GM21529 (cell line): ENCODE results near the gene CENPO.
"Not testable (repeated sequence)": the region's sequence is repeated elsewhere in the genome, so short reads cannot be mapped to it uniquely, and the experiment has no call there.

Experiments used
- ATAC-seq: cut with Tn5 transposase; IDR thresholded peaks from one replicate; pipeline ENCODE4 v1.9.1; 2021; ENCODE audit not compliant: unreplicated experiment

The CENPO gene

DNA sequence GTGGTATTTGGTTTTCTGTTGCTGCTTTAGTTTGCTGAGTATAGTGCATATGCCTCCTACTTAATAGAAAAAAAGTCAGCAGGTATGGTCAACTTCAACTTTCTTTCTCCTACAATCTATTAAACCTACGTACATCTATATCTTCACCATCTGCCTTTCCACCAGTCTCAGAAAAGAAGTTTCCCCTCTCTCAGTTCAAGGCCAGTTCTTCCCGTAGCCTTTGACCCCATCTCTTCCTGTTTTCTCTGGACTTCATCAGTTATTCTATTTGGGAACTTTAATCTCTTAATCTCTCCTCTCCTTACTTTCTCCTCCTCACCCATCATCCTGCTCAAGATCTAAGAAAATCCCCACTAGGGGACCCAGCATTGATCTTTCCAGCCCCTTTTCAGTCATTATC, 5.7 kb upstream of the CENPO start:
- no peak for ATAC-seq

DNA sequence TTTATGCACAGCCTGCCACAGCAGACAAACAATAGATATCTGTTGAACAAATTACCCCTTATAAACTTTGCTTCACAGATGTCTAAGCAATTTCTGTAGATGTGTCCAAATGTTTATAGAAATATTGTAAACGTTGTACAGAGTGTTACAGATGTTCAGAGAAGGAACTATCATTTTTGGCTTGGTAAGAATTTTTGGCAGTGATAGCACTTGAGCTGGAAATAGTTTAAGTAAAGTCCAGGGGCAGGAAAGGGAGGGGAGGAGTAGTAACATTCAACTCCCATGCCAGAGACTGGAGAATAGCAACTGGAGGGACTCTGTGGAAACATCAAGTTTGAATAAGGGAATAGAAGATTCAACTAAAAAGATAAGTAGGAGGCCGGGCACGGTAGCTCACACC, 4.4 kb upstream of the CENPO start:
- no peak for ATAC-seq

DNA sequence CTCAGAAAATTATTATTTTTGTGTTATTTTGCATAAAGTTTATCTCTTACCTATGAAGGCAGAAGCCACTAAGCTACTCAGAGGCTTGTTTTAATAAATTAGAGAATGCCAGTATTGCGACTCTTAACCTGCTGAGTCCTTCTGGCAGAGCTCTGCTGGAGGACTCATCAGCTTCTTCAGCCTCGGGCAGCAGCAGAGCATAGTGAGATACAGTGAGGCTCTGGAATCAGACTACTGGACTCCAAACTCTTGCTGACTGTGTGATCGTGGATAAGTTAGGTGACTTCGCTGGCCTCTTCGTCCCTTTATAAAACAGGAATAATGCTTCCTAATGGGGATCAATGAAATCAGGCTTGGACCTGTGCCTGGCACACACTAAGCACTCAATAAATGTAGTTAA, 1.8 kb upstream of the CENPO start:
- ATAC-seq = no peak

DNA sequence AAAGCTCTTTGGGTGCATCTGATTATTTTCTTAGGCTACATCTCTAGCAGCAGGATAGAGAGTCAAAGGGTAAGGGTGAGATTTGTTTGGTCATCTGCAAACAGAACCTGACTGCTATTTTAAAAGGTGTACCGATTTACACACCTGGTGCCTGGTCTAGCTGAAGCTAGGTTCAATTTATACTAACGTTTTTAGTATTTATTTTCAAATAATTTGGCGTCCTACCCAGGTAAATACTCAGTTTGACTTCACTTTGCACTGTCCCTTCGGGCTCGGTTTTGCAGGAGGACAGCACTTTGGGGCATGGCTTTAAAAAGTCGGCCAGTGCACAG, 717 bp upstream of the CENPO start:
- ATAC-seq = no peak

DNA sequence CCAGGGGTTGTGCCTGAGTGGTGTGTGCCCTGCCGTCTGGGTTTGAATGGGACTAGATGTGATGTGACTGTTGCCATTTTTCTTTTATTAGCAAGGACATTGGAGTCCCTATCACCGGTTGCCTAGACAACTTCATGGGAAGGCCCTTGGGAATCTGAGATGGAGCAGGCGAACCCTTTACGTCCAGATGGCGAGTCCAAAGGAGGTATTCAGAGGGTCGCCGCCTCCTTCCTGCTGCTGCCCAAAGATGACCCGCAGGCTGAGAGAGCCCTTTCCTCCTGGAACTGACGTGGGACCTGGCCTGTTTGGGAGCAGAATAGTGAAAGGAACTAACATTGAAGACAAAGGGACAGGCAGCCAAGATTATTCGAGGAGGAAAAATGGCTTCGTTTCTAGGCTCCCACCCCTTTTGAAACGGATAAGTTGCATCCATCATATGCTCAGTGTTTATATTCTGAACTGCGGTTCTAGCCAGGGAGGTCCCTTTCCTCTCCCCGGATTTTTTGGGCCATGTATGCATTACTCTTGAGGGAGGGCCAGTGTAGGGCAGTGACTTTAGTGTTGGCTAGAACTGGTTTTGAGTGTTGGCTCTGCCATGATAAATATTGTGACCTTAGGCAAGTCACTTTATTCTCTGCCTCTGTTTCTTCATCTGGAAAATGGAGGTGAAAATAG, 673 bp downstream of the CENPO start:
- ATAC-seq = no peak

DNA sequence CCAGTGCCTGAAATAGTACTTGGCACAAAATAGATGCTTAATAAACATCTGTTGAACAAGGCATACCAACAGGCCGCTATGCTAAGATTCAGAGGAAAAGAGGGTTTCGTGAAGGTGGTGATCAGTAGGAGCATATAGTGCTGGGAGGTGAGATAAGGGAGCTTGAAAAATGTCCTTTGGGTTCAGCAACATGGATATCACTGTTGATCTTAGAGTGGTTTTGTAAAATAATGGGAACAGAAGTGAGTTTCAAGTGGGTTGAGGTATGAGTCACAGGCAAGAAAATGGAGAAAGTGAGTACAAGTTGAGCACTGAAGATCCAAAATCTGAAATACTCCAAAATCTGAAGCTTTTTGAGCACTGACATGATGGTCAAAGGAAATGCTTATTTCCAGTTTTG, 4.4 kb downstream of the CENPO start:
- no peak for ATAC-seq

DNA sequence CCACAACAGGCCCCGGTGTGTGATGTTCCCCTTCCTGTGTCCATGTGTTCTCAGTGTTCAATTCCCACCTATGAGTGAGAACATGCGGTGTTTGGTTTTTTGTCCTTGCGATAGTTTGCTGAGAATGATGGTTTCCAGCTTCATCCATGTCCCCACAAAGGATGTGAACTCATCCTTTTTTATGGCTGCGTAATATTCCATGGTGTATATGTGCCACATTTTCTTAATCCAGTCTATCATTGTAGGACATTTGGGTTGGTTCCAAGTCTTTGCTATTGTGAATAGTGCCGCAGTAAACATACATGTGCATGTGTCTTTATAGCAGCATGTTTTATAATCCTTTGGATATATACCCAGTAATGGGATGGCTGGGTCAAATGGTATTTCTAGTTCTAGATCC, 7.3 kb downstream of the CENPO start:
- ATAC-seq = not testable (repeated sequence)

DNA sequence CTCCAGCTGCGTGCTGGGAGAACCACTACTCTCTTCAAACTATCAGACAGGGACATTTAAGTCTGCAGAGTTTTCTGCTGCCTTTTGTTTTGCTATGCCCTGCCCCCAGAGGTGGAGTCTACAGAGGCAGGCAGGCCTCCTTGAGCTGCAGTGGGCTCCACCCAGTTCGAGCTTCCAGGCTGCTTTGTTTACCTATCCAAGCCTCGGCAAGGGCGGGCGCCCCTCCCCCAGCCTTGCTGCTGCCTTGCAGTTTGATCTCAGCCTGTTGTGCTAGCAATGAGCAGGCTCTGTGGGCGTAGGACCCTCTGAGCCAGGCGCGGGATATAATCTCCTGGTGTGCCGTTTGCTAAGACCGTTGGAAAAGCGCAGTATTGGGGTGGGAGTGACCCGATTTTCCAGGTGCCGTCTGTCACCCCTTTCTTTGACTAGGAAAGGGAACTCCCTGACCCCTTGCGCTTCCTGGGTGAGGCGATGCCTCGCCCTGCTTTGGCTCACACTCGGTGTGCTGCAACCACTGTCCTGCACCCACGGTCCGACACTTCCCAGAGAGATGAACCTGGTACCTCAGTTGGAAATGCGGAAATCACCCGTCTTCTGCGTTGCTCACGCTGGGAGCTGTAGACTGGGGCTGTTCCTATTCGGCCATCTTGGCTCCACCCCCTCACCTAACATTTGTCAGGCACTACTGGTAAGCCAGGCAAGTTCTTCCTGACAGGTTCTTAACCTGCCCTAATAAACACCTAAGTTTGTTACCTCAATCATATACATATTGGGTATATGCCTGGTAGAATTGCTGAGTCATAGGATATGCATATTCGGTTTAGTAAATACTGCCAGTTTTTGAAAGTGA, 12.8 kb downstream of the CENPO start:
- not testable (repeated sequence) for ATAC-seq

DNA sequence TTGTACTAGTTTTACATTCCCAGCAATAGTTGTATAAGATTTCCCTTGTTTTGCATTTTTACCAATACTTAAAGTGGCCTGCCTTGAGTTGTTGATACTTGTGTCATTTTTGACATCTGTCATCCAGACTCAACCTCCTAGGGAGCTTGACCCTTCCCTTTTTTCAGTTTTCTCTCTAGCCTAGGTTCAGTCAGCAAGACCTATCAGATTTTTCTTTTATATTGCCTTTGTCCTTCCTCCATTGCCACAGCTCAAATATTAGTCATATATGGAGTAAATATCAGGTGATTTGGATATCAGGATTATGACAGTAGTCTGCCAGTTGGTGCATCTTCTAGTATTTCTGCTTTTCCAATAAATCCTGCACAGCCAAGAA, 13.4 kb downstream of the CENPO start:
- ATAC-seq = no peak

DNA sequence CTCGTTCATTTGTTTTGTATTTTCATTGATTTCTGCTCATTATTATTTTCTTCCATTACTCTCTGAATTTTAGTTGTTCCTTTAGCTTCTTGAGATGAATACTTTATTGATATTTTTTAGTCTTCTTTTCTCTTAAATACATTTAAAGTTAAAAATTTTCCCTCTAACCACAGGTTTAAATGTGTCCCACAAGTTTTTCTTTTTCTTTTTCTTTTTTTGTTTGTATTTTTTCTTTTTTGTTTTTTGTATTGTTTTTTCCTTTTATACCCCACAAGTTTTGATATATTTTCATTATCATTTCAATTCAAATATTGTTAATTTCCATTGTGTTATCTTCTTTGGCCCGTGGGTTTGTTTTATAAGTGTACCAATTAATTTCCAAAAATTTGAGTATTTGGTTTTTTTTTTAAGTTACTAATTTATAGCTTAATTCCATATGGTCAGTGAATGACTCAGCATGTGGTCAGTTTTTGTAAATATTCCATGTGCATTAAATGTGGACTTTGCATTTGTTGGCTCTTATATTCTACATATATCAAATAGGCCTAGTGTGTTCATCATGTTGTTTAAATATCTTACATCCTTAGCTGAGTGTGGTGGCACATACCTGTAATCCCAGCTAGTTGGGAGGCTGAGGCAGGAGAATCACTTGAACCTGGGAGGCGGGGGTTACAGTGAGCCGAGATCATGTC, 16.2 kb downstream of the CENPO start:
- ATAC-seq = no peak

DNA sequence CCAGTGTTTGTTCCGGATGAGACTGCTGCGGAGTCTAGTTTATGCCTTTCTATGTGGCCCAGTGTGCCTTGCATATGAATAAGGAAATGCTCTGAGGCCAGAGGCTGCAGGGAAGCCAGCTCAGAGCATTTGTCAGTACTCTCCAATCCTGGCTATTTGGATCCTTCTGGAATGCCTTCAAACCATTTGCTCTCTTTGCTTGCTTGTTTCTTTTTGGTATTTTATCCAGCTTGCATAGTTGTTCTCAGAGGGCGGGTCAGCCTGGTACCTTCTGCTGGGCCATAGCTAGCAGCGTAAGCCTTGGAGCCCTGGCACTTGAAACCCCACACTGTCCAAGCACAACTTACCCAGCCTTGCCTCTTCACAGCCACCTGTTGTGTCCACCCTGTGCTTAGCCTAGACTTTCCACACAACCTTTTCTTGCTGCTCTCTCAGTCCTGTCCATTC, 20.5 kb downstream of the CENPO start:
- ATAC-seq = no peak

DNA sequence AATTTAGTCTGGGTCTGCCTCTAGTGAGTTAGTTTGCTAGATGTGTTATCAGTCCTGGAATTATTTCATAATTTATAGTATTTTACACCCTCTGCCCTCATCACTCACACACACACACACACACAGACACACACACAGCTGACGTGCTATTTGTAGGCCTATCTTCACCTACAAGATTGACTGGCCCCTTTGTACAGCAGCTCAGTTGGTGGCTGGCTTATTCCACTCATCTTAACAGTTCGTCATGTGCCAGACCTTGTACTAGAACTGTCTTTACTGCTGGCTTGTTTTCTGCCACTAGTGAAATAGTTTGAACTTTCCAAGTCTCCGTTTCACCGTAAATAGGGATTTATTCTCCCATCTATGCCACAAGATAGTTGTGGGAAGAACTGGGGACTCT, 21.3 kb downstream of the CENPO start:
- no peak for ATAC-seq

DNA sequence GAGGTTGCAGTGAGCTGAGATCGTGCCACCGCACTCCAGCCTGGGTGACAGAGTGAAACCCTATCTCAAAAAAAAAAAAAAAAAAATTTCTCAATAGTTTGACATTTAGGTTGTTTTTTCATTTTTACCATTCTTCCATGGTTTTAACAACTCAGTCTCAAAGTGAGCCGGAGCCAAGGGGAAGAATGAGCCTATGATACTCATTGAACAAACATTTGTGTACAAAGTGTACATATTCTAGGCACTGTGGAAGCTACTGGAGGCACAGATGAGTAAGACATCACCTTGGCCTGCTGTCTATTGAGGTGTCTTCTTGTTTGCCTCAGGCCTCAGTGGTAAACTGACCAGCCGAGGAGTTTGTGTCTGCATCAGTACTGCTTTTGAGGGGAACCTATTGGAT, 21.9 kb downstream of the CENPO start:
- no peak for ATAC-seq

DNA sequence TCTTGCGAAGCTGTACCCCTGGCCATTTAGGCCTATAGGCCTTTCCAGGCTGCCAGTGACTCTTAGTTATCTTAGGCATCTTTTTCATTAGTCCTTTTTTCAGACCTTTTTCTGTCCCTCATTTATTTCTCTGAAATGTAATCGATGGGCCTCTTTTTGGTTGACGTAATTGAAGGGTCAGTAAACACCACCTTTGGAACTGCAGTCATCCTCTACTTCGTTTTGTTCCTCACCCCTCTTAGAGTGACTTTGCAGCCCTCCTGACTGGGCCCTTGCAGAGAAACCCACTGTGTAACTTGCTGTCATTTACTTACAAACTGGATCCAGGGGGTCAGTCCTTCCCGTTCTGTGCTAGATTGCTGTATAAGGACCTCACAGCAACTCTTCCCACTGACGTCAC, 23.2 kb downstream of the CENPO start:
- no peak for ATAC-seq

DNA sequence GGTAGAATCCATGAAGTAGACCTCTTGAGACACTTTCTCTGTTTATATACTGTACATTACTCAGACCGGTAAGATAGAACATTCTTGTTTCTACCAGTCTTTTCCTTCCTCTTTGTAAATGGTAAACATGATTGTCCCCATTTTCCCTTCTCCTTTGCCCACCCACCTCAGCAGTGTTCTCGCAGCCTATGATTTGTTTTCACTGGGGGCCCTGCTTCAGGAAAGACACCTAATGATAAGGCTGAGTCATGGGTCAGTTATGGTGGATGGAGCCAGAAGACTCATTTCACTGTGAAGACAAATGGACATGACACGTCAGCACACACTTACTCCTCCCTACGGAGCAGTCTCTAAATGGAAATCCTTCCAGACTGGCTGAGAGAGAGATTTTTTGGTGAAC, 23.7 kb downstream of the CENPO start:
- ATAC-seq = no peak

DNA sequence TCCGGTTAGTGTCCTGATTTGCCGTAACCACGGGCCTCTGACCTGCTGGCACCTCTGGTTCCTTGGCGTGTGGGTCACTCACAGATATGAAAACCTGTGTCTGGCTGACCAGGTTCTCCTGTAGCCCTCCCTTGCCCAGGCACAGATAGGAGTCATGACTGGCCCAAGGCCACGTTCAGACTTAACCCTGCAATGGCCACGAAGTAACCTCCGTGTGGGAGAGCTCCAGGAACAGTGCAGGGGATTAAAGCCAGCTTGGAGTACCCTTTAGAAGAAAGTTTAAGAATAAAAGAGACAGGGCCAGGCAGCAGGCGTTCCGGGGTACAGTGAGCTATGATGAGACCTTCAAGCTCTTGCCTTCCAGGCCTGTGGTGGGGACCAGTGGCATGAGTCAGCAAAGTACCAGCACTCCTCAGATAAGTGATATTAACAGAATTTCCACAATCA, 25.5 kb downstream of the CENPO start:
- no peak for ATAC-seq

DNA sequence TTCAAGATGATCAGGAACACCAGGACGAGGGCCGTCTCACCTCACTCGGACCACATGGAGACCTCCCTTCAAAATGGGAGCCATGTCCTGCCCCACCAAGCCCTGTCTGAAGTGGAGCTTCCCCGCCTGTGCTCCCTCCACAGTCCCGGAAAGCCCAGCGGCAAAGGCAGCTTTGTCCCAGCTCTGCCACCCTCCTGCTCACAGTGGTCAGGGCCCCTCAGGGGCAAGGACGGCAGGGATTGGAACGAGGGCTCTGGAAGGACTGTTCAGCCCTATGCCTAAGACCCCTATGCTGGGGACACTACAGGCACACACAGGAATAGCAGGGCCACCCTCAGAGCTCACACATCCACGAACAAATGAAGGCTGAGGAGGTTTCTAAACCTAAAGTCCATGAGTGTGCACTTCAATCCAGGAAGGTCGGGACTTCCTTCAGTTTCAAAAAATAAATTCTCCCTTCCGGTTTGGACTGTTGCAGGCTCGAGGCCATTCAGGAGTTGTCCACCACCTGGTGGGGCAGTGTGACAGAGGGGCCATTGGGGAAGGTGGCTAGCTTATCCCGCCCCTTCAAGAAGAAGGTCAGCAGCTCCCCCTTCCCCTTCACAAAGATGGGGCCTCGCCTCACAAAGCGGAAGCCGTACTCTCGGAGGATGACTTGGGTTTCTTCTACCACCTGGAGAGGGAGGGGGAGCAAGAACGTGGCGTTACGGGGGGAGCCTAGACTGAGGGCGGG, 26.4 kb downstream of the CENPO start:
- ATAC-seq = no peak

DNA sequence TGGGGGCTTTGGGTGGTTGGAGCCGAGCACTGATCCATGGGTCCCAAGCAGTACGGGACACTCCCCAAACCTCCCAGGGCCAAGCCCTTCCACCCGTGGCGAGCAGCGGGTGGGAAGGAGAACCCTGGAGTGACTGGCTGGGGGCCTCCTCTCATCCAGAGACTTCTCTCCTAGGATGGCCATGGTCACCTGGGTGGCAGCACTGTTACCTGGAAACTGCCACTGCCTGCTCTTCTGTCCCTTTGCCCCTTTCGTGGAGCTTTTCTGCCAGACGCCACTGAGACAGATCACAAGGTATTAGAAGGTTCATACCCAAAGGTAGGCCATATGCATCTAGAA, 26.9 kb downstream of the CENPO start:
- ATAC-seq = no peak

DNA sequence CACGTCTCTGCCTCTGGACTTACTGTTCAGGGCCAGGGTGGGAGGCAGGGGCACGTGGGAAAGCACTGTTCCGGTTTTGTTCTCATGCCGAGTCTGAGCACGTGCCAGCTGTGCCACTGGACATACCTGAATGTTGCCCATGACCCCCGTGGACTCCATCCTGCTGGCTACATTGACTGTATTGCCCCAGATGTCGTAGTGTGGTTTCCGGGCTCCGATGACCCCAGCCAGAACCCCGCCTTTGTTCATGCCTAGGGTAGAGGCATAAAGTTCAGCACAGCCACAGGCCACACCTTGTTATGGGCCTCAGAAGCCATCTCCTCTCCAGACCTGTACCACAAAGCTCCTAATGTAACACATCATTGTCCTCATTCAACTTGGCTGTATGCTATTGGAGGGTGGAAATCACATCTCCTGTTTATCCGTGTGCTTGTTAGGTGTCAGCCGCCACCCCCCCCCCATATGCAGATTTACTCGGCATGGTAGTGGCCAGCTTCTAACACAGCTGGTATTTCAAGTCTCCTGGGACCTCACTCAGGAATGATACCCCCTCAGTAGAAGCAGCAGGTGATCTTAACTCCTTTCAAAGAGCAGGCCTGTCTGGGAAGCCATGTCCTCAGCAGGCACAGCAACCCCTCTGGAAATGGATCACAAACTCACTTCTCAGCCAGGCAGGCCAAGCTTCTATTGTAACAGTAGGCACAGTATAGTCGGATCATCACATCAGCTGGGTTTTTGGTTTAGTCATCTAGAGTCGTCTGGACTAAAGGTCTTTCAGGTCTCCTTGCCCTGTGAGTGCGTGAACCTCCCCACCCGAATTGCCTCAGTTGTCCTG, 27.6 kb downstream of the CENPO start:
- ATAC-seq = no peak

DNA sequence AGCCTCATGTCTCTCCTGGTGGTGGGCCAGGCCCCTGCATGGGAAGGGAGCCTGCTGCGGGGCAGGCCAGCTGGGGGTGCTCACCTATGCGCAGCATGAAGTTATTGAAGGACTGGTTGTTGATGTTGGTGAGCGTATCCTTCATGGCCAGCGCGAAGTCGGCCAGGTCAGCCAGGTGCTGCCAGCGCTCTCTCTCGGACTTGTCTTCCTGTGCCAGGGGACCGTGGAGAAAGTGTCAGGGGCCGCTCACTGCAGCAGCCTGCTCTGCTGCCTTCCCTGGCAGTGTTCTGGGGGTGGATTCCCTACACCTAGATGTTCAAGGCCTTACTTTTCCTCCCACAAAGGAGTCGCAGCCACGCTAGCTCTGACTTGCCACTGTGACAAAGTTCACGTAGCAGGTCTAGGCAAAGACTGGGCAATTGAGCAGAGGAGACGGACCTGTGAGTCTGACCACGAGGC, 28.2 kb downstream of the CENPO start:
- ATAC-seq = no peak
